Testis (tissue), 3 donors: Measurements from ENCODE around the gene ITGB5. TPM values are rescaled to one million over a fixed set of nuclear protein-coding genes. Genes with fewer than 3 reads are reported as not detected.
A peak's percentile ranks its signal among the peaks of the same experiment; 100 is the strongest.

Experiments used
- DNase-seq: peaks from one replicate; pipeline ENCODE4 v3.0.0-alpha.2; 2019
- H3K27ac ChIP-seq, 2 donors: fragments of 200-600 bp; sonication (generic); one replicate each; pipeline ENCODE4 v1.5.1; 2019
- H3K27me3 ChIP-seq: fragments of 200-600 bp; sonication (generic); one replicate; pipeline ENCODE4 v1.5.1; 2019
- H3K36me3 ChIP-seq: fragments of 200-600 bp; sonication (generic); one replicate; pipeline ENCODE4 v1.5.1; 2017; ENCODE audit warnings: low read depth; ENCODE audit errors: missing control alignments
- H3K4me1 ChIP-seq: fragments of 200-600 bp; sonication (generic); one replicate; pipeline ENCODE4 v1.5.1; 2019
- H3K4me3 ChIP-seq, 2 donors: fragments of 200-600 bp; sonication (generic); one replicate each; pipeline ENCODE4 v1.5.1; 2017 to 2019
- H3K9me3 ChIP-seq: fragments of 200-600 bp; sonication (generic); one replicate; pipeline ENCODE4 v1.5.1; 2017
- POLR2A ChIP-seq: fragments of 450-650 bp; IDR thresholded peaks from one replicate; pipeline ENCODE4 v1.6.1; 2017; ENCODE audit warnings: antibody characterized with exemption, mild to moderate bottlenecking, moderate library complexity
- WGBS, 2 donors: methylation state at CpG; one replicate each; pipeline ENCODE4 v1.1.5; 2018; 5-methylcytosine and 5-hydroxymethylcytosine counted together
- intact Hi-C: fragments of 100-400 bp; cut with DNase I; formaldehyde crosslinking; loops from one replicate; pipeline ENCODE4 v1.15.1; 2023; ENCODE audit warnings: low total_unique reads
- polyA plus RNA-seq: library from polyadenylated mRNA; stranded (reverse); fragments of 350-450 nt; fragmentation: Illumina TruSeq; extraction: RNeasy Lipid Tissue Mini Kit (QIAGEN cat#74804); gene quantifications from one replicate; pipeline ENCODE4 v1.2.3, GENCODE V29; 2014; ENCODE audit warnings: low read depth, low replicate concordance; ENCODE audit not compliant: insufficient read depth
- total RNA-seq, 2 donors: library from RNA; depleted of rRNA; stranded (reverse); fragments of >200 nt; gene quantifications; one replicate each; pipeline ENCODE4 v1.2.3, GENCODE V29; 2016
- TF ChIP-seq, protein P1 (sequence below), 3 experiments: fragments of 450-650 bp in 2 of 3; fragments of 200-600 bp in 1 of 3; sonication (generic) in 1 of 3; IDR thresholded peaks; one replicate each; pipeline ENCODE4 v1.5.1; 2016 to 2019; ENCODE audit warnings: antibody characterized with exemption in 3 of 3, mild to moderate bottlenecking in 2 of 3, moderate library complexity in 1 of 3

Gene ITGB5
- total and polyA plus RNA-seq, 3 donors from 2014 or later = 46.0 to 101 (median 76.9) TPM

DNA sequence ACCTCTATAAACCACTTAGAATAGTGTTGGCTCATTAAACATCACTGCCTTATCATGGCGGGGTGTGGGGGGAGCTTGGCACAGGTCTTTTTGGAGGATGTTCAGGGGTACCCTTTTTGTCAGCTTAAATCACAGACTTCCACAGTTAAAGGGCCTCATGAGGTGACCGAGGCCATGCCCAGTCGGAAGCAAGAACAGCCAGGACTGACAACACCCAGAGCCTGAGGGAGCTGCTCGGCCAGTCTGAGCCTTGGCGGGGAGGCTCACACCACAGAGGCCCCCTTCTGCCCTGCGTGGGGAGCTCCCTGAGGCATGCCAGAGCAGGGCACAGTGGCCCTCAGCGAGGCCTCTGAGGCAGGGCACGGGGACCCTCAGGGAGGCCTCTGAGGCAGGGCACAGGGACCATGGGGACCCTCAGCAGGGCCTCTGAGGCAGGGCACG lies 107.4 kb downstream of the ITGB5 start:
- Histone ChIP-seq H3K4me1 (peaks cover 34% of the 10 kb centered on the region), H3K9me3 (no peaks in the 10 kb centered on the region), H3K36me3 (no peaks in the 10 kb centered on the region), H3K27me3 (no peaks in the 10 kb centered on the region), H3K4me3 (no peak overlapping the region), H3K27ac (peak overlapping the region; percentile 84 to 85)
- intact Hi-C loops = loop anchor here (10.0 kb wide), 1 partner anchor 115 kb away; no protein-coding TSS in a partner anchor
- DNase-seq = no peak
- no peak for TF ChIP-seq POLR2A
- TF ChIP-seq, protein P1, sequence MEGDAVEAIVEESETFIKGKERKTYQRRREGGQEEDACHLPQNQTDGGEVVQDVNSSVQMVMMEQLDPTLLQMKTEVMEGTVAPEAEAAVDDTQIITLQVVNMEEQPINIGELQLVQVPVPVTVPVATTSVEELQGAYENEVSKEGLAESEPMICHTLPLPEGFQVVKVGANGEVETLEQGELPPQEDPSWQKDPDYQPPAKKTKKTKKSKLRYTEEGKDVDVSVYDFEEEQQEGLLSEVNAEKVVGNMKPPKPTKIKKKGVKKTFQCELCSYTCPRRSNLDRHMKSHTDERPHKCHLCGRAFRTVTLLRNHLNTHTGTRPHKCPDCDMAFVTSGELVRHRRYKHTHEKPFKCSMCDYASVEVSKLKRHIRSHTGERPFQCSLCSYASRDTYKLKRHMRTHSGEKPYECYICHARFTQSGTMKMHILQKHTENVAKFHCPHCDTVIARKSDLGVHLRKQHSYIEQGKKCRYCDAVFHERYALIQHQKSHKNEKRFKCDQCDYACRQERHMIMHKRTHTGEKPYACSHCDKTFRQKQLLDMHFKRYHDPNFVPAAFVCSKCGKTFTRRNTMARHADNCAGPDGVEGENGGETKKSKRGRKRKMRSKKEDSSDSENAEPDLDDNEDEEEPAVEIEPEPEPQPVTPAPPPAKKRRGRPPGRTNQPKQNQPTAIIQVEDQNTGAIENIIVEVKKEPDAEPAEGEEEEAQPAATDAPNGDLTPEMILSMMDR (IDR thresholded peaks at IDR 0.05) = no peak
- WGBS, 2 donors = 68 to 93% methylated on average over 3 to 9 of the region's 9 CpGs

- TF ChIP-seq POLR2A = no peak
- TF ChIP-seq, protein P1 (IDR thresholded peaks at IDR 0.05) = no peak
- Histone ChIP-seq H3K27ac (no peak overlapping the region), H3K4me3 (no peak overlapping the region), H3K36me3 (no peaks in the 10 kb centered on the region), H3K9me3 (no peaks in the 10 kb centered on the region), H3K27me3 (no peaks in the 10 kb centered on the region), H3K4me1 (peaks cover 34% of the 10 kb centered on the region)
- no peak for DNase-seq
- WGBS, 2 donors = 87 to 95% methylated on average over 7 of the region's 7 CpGs
- intact Hi-C loops = no loop called here
Observed at GRCh38 chr3:124779116-124779515, 108.0 kb downstream of the ITGB5 start.

DNA sequence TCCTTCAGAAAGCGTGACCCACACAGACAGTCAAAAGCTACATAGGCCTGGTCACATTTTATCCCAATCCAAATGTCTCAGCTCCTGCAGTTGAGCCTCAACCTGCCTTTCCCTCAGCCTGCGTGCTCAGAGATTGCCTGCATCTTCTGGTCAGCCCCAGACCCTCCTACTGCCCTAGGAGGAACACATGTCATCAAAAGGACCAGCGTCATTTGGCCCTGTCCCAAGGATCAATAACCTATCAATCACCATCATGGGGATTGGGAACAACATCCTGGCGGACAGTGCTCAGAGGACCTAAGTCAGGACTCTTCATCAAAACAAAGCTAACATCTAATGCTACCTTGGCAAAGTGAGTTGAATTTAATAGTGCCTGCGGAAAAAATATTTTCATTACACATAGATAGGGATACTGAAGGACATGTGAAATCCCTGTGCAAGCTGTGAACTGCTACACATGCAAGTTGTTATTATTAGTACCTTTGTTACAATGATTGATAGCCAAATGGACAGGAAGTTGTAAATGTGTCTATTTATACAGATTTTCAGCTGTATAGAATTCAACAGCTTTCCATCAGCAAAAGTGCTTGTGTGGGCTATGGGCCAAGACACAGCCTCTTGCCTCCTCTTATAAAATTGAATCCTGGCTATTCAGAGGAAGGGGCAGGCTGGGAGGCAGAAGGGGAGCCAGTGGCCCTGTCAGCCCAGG lies 109.2 kb downstream of the ITGB5 start:
- Histone ChIP-seq H3K27ac (no peak overlapping the region), H3K4me3 (no peak overlapping the region), H3K4me1 (peaks cover 41% of the 10 kb centered on the region), H3K27me3 (no peaks in the 10 kb centered on the region), H3K9me3 (no peaks in the 10 kb centered on the region), H3K36me3 (no peaks in the 10 kb centered on the region)
- intact Hi-C loops = no loop called here
- no peak for DNase-seq
- 83 to 97% methylated on average over 4 to 5 of the region's 5 CpGs for WGBS, 2 donors
- TF ChIP-seq POLR2A = no peak
- TF ChIP-seq, protein P1 (IDR thresholded peaks at IDR 0.05) = no peak

DNA sequence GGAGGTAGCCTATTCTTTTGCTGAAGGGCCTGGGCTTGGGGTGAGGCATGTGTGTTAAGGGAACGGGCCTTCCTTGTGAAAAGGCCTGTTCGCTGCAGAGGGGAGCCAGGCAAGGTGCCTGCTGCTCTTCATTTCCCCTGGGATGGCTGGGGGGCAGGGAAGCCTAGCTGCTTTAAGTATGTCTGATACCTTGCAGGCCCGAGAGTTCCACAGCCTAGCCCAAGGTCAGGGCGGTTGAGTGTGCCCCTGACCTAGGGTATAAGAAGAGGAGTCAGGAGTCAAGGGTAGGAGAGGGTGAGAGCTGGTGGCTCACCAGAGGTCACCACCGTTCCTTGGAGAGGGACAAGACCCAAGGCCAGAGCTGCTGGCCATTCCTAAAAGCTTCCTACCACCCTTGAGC lies 110.3 kb downstream of the ITGB5 start:
- intact Hi-C loops = no loop called here
- H3K27ac ChIP-seq = no peak overlapping the region
- WGBS, 2 donors = 89 to 97% methylated on average over 5 of the region's 5 CpGs

More for the DNA sequence above, 110.3 kb downstream of the ITGB5 start:
- Histone ChIP-seq H3K4me3 (no peak overlapping the region), H3K27me3 (no peaks in the 10 kb centered on the region), H3K36me3 (no peaks in the 10 kb centered on the region), H3K9me3 (no peaks in the 10 kb centered on the region), H3K4me1 (peaks cover 49% of the 10 kb centered on the region)
- DNase-seq = no peak
- TF ChIP-seq POLR2A = no peak
- TF ChIP-seq, protein P1 (IDR thresholded peaks at IDR 0.05) = no peak
